ENCODE data around the gene MBD3L5.
"Not testable (repeated sequence)": the region's sequence is repeated elsewhere in the genome, so short reads cannot be mapped to it uniquely, and the experiment has no call there.

MBD3L5 gene

DNA sequence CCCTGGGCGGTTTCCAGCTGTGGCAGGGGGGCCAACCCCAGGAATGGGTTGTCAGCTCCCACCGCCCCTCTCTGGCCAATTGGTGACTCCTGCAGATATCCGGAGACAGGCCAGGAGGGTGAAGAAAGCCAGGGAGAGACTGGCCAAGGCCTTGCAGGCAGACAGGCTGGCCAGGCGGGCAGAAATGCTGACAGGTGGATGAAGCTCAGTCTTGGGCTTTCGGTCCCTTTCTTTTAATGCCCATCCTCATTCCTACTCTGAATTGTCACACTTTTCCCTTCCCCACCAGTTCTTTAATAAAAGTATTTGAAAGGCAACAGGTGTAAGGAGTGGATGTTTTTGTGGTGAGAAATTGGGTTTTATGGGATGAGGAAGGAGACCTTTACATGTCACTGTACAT is 21.0 kb downstream of the MBD3L5 start:
- in situ Hi-C loops (cut with MboI; ENCODE audit: low sequenced_read_pairs) = not testable (repeated sequence)

DNA sequence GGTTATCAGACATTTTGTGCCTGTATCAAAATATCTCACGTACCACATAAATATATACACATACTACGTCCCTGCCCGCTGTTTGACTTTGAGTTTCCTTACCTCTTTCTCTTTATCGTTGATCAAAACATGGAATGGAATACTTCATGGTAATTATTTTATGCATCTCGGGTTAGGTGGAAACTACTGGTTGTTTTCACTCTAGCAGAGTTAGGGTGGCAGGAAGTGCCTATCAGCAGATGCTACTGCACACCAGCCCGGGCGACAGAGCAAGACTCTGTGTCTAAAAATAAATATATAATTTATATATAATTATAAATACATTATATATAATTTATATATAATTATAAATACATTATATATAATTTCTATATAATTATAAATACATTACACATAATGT is 22.5 kb downstream of the MBD3L5 start:
- in situ Hi-C loops (cut with MboI; ENCODE audit: low sequenced_read_pairs) = not testable (repeated sequence)

DNA sequence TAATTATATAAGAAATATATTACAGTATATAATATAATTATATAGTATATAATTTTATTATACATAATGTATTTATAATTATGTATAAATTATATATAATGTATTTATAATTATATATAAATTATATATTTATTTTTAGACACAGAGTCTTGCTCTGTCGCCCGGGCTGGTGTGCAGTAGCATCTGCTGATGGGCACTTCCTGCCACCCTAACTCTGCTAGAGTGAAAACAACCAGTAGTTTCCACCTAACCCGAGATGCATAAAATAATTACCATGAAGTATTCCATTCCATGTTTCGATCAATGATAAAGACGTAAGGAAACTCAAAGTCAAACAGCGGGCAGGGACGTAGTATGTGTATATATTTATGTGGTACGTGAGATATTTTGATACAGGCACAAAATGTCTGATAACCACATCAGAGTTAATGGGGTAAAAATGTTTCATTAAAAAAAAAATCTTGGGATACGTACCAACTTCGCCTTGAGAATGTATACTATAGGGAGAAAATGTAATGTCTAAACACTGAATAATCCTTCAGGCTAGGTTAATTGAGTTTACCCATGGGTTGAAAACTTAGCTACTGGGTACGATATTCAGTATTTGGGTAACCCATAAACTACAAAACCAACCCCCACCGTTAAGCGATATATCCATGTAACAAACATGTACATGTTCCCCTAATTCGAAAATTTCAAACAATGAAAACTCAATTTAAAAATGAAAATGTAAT is 24.4 kb downstream of the MBD3L5 start:
- in situ Hi-C loops (cut with MboI; ENCODE audit: low sequenced_read_pairs) = not testable (repeated sequence)

DNA sequence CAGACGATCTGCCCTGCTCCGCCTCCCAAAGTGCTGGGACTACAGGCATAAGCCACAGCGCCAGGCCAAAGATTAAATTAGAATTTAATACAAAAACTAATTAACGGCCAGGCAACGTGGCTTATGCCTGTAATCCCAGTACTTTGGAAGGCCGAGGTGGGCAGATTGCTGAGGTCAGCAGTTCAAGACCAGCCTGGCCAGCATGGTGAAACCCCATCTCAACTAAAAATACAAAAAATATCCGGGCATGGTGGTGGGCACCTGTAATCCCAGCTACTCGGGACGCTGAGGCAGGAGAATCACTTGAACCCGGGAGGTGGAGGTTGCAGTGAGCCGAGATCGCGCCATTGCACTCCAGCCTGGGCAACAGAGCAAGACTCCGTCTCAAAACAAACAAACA is 25.3 kb downstream of the MBD3L5 start:
- in situ Hi-C loops (cut with MboI; ENCODE audit: low sequenced_read_pairs) = not testable (repeated sequence)

DNA sequence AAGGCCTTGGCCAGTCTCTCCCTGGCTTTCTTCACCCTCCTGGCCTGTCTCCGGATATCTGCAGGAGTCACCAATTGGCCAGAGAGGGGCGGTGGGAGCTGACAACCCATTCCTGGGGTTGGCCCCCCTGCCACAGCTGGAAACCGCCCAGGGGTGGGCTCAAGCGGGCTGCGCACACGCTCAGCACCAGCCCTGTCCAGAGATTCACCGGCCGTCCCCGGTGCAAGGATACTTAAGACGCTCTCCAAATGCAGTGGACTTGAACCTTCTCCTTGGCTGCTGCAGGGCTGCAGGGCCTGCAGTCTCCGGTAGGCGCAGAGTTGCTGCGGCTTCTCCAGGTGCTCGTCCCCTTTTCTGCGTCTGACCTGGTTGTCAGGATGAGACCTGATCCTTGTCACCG is 26.0 kb downstream of the MBD3L5 start:
- in situ Hi-C loops (cut with MboI; ENCODE audit: low sequenced_read_pairs) = not testable (repeated sequence)

DNA sequence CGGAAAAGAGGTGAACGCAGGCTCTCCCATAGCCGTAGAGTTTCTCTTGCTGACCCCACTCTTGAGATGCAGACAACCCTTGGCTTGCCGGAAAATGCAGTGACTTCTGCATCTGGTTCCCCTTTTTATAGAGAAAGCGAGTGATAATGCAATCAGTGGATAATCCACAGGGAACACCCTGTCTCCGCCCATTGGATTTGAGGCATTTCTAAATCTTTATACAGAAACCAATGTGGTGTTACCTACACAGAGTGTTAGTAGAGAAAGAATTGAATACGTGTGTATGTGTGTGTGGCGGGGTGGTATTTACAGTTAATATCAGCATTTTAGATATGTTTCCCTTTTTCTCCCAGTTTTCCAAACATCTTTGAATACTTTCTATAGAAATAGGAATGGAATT is 28.2 kb downstream of the MBD3L5 start, which contains the start of gene MBD3L3:
Gene MBD3L3, minus strand, starts transcription at position 101 of the 400 bp plus-strand sequence. Its CDS starts 71 bp downstream, at position 30.
- in situ Hi-C loops (cut with MboI; ENCODE audit: low sequenced_read_pairs) = not testable (repeated sequence)

DNA sequence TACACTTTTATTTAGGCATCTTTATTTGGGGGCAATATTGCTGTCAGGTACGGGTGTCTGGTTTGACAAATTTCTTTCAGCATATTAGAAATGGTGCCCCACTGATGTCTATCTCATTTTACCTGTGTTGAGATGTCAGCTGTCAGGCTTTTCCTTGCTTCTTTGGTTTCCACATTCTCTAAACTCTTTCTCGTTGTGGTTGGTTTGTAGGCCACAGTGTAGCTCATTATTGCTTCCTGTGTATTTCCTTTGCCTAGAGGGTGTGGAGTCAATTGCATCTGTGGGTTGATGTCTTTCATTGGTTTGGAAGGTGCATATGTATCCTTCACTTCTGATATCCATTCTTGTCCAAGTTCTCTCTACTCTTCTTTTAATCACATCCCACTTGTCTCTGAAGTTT is 29.6 kb downstream of the MBD3L5 start:
- in situ Hi-C loops (cut with MboI; ENCODE audit: low sequenced_read_pairs) = not testable (repeated sequence)

DNA sequence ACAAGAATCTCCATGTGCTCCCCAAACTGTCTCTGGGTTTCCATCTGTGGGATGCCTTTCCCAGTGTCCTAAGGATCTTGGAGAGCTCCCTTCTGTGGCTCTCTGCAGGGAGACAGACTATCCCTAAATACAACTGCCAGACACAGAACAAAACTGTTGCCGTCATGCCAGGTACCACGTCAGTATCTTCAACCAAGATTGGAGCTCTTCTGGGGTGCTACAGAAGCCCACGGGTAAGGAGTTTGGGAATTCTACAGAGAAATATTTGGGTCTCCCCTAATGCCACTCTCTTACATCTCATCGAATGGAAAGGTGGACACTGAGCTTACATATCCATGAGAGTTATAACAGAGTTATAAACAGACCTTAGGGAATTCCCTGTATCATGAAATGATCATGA is 33.0 kb downstream of the MBD3L5 start:
- in situ Hi-C loops (cut with MboI; ENCODE audit: low sequenced_read_pairs) = no loop called here

DNA sequence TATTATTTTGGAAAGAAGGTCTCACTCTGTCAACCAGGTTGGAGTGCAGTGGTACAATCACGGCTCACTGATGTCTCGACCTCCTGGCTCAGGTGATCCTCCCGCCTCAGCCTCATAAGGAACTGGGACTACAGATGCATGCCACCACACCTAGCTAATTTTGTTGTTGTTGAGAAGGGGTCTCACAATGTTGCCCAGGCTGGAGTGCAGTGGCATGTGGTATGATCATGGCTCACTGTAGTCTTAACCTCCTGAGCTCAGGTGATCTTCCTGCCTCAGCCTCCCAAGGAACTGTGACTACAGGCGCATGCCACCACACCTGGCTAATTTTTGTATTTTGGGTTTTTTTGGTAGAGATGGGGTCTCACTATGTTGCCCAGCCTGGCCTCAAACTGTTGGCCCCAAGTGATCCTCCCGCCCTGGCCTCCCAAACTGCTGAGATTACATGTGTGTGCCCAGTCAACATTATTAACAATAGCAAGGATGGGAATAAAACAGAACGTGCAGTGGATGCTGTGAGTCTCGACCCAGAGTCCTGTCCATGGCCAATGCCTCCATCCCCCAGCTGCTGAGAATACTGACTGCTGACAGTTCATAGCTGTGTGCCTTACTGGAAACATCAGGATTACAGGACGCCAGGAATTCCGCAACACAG is 33.5 kb downstream of the MBD3L5 start:
- in situ Hi-C loops (cut with MboI; ENCODE audit: low sequenced_read_pairs) = no loop called here

DNA sequence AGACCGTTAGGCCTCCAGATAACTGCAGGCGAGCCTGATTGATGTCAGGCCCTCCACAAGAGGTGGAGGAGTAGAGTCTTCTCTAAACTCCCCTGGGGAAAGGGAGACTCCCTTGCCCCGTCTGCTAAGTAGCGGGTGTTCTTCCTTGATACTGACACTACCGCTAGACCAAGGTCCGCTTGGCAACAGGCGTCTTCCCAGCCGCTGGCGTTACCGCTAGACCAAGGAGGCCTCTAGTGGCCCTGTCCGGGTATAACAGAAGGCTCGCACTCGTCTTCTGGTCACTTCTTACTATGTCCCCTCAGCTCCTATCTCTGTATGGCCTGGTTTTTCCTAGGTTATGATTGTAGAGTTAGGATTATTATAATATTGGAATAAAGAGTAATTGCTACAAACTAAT is 36.7 kb downstream of the MBD3L5 start:
- in situ Hi-C loops (cut with MboI; ENCODE audit: low sequenced_read_pairs) = not testable (repeated sequence)

DNA sequence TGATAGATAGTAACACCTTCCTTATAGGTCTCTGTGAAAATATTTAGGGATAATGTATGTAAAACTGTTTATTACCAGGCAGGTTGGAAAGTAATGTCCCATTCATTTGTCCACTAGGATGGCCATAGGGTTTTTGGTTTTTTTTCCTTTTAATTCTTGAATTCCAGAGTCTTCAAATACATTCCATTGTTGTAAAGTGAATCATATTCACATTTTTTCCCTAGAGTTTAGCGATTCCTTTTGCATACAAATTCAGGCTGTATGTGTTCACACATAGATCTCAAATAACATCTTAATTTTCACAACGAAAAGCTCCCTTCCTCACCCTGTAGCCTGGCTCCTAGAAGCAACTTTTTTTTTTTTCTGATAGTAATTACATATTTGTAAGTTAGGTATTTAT is 37.3 kb downstream of the MBD3L5 start:
- in situ Hi-C loops (cut with MboI; ENCODE audit: low sequenced_read_pairs) = no loop called here

DNA sequence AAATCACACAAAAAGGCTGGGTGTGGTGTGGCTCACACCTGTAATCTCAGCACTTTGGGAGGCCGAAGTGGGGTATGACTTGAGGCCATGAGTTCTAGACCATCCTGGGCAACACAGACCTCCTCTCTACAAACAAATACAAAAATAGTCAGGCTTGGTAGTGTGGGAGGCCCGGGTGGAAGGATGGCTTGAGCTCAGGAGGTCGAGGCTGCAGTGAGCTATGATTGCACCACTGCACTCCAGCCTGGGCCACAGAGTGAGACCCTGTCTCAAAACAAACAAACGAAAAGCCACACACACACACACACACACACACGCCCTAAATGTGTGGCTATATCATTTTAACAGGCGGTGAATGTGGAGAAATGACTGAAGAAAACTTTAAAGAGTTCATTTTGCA is 38.2 kb downstream of the MBD3L5 start:
- in situ Hi-C loops (cut with MboI; ENCODE audit: low sequenced_read_pairs) = no loop called here

DNA sequence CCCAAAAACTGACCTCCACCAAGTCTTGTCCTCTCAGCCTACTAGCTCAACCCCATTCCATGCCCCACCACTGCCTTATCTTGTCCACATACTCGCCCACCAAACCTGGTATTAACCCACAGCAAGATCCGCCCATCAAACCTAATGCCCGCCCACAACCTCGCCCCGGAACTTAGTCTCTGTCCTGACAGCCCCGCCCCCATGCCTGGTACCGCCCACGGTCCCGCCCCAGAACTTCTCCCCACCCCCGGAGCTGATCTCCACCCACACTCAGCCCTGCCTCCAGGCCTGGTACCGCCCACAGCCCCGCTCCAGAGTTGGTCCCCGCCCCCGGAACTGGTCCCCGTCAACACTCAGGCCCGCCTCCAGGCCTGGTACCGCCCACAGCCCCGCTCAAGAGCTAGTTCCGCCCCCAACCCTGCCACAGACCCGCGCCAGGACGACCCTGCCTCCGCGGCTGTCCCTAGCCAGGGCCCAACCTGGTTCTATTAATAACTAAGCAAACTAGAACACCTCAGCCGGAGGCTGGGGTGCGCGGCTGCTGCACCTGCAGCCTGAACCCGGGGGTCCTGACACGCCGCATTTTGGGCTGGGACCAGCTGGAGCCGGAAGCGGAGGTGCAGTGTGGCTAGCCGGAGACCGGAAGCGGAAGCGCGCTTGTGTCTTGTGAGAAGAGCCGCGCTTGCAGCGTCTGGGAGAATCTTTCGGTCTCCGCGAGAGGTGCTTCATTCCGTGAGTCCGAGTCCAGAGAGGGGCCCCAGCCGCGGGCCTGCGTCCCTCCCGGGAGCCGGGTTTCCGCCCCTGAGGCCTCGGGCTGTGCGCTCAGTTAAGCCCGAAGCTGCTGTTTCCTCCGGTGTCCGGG is 38.9 kb downstream of the MBD3L5 start, which contains the start of gene ZNF557:
Gene ZNF557, plus strand, starts transcription at position 662 of the 862 bp plus-strand sequence. CDS start 5,372 bp downstream, outside the sequence.
- in situ Hi-C loops (cut with MboI; ENCODE audit: low sequenced_read_pairs) = no loop called here

DNA sequence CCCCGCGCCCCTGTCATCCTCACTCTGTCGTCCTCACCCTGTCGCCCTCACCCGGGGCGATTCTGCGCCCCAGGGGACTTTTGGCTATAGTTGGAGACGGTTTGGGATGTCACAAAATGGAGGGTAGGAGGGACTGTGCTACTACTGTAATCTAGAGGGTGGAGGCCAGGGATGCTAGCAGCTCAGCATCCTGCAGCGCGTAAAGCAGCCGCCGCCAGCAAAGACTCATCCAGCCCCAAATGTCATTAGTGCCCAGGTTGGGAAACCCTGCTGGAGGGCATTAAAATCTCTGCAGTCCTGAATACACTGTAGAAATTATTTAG is 39.5 kb downstream of the MBD3L5 start:
- in situ Hi-C loops (cut with MboI; ENCODE audit: low sequenced_read_pairs) = no loop called here

DNA sequence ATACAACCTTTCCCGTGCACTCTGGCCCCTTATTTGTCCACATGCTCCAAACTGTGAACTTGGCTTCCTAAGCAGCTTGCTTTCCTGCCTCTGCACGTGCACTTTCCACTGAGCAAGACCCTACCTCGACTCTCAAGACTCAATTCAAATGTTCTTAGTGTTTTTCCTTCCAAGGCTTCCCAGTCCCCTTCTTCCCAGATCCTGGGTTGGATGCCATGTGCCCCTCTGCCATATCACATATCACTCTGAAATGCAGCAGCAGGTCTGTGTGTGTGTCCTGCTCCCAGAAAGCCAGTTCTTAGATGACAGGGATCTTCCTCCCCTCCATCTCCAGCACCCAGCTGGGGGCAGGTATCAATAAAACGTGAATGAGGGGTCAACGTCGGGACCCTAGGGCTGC is 42.2 kb downstream of the MBD3L5 start:
- in situ Hi-C loops (cut with MboI; ENCODE audit: low sequenced_read_pairs) = no loop called here

DNA sequence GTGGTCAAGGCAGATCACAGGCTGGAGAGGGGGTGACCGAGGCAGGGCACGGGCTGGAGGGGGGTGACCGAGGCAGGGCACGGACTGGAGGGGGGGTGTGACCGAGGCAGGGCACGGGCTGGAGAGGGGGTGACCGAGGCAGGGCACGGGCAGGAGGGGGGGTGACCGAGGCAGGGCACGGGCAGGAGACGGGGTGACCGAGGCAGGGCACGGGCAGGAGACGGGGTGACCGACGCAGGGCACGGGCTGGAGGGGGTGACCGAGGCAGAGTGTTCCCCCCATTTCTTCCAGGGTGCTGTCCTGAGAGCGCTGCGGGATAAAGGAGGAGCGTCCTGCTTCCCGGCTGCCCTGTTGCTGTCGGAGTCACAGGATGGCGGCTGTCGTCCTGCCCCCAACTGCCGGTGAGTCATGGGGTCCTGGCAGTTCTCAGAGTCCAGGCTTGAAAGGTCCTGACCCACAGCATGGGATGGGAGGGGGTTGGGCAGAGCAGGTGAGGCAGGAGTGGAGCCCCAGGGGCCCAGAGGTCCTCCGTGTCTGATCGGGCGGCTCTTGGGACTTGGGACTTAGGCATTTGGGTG is 44.4 kb downstream of the MBD3L5 start:
- in situ Hi-C loops (cut with MboI; ENCODE audit: low sequenced_read_pairs) = no loop called here

DNA sequence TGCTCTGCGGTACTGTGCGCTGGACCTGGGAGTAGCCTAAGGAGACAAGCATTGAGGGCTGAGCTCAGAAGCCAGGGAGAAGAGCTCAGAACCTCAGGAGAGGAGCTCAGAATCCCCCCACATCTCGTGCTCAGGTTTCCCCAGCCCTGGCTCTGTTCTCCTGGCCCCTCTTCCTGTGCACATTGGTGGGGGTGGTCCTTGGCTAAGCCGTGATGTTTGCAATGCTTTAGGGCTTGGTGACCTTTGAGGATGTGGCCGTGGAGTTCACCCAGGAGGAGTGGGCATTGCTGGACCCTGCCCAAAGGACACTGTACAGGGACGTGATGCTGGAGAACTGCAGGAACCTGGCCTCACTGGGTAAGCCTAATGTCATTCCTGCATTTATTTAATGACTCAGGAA is 45.8 kb downstream of the MBD3L5 start:
- in situ Hi-C loops (cut with MboI; ENCODE audit: low sequenced_read_pairs) = no loop called here

DNA sequence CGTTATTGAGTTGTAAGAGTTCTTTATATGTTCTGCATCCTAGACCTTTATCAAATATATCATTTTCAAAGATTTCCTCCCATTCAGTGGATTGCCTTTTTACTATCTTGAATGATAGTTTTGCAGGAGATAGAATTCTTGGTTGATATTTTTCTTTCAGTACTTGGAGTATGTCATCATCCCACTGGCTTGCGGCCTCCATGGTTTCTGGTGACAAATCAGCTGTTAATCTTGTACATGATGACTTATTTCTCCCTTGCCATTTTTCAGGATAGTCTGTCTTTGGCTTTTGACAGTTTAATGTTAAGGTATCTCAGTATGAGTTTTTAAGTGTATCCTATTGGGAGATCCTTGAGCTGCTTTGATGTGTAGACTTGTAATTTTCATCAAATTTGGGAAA is 47.6 kb downstream of the MBD3L5 start:
- in situ Hi-C loops (cut with MboI; ENCODE audit: low sequenced_read_pairs) = no loop called here
